ENCODE measurements around the gene SYNPO2.
A peak's percentile ranks its signal among the peaks of the same experiment; 100 is the strongest.

Gene SYNPO2

DNA sequence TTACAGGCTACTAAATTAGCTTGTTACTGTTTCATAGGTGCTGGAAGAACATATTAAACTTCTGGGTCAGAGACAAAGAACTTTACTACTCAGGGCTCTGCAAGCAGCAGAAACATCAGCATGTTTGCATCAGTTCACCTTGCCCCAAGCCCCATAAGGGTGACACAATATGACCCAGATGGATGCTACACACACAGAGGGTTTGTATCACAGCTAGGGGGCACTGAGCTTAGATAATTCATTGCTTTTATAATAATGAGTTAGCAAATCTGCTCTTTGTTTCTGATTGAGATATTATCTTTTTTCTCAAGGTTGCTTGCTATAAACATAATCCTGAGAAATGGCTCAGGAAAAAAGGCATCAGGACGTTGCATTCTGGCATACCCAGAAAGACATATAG lies 4.8 kb upstream of the SYNPO2 start:
- DNase-seq, result no peak

DNA sequence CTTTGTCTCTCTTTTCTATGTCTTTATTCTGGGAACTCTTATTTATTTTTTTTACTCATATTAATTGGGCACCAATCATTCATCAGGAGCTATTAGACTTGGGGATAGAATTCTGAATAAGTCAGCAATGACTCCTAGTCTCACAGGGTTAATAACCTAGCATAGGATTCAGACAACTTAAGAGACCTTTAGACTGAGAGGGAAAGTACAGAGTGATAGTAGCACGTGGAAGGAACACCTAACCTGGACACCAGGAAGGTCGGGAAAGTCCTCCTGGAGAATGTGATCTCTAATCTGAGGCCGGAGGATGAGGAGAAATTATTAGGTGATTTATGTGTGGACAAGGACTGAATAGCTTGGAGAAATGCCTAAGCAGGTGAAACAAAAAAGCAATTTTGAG lies 3.9 kb upstream of the SYNPO2 start:
- DNase-seq, result no peak

DNA sequence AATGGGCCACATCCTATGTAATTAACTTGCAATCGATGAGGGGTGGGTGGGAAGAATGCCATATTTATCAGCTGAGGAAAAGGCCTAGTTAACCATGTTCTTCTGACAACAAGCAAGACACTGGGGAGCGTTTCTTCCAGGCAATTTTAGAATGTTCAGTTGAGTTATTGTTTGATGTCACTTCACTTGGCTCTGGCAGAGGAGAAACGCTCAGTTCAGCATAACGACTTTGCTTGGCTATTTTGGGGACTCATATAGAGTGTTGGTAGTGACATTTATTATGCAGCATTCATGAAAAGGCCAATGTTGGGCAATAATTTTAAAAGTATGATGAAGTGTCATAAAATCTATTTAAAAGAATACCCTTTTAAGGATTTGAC lies 648 bp downstream of the SYNPO2 start:
- no peak for DNase-seq

DNA sequence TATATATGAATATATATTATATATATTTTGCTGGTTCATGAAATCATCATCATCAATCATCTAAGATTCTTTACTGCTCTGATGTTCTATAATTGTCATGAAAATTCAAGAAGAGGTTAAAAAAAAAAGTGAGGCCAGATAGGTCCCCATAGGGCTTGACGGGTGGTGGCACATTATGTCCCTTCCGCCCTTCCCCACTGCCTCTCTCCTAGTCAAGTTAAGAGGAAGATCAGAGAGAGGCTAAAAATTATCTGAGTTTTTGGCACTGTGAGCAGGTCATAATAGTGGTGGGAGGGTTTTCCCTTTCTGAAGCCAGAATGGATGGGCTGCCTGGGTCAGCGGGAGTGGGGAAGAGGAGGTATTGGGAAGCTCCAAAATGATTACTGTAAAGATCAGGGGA lies 5.4 kb downstream of the SYNPO2 start:
- DNase-seq, result no peak

DNA sequence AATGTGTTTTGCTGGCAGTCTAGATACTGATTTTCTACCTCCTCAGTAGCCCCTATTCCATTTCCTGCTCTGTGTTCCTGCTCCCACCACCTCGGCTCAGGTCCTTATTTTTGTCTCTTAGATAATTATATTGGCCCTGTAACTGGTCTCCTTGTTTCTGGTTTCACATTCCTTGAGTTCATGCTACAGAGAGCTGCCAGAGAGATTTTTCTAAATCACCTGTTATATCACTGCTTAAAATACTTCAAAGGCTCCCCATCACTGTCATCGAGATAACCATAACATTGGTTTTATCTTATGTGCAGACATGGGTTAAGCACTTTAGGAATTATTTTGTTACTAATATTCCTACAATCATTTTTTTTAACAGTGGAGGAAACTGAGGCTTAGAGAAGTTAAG lies 9.6 kb downstream of the SYNPO2 start:
- DNase-seq, result no peak

DNA sequence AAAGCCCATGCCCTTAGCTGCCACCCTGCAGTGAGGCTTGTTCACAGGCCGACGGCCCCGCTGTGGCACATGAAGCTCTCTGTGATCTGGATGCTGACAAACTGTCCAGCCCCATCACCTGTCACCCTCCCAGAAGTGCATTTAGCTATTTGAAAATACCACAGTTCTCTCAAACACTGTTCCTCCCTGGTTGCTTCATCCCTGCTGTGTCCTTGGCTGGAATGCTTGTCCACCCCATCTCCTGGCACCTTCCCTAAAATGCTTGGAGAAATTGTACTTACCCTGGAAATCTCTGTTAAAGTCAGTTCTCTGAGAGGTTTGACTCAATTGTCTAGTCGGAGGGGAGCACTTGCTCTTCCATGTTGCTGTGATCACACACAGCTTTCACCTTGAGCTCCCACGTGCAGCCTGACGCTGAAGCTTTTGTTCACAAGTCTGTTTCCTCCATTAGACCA lies 10.1 kb downstream of the SYNPO2 start:
- no peak for DNase-seq

DNA sequence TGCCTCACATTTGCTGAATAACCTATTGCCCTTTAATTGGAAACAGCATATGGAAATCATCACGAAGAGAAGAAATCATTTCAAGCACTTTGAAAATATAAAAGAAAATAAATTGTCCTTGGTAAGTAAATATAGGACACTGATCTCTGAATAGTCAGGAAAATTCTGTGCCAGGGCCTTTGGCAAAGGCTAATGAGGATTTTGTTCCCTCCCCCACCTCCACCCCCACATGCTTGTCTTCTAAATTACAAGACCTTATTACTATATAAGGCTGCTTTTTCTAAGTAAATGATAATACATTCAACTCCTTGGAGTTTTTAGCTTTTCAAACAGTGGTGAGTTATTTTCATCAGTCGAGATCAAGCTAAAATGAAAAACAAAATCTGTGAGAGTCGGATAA lies 15.8 kb downstream of the SYNPO2 start:
- no peak for DNase-seq

DNA sequence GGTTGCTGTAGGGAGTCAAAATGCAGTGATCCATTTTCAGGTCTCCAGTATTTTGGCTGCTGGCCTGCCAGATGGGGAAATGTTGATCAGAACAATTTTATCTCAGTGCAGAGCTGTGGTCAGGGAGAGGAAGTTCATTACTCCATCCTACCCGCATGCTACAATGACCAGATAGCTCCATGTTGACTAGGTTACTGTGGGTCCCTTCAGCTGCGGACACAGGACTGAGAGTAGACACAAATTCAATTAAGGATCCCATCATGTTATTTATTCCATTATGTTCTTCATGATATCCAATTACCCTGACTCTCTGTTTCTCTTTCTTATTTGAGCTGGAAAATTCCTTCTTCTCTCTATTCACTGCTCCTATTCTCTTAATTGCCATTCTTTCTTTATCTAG lies 16.3 kb downstream of the SYNPO2 start:
- DNase-seq, result peak; percentile 75

DNA sequence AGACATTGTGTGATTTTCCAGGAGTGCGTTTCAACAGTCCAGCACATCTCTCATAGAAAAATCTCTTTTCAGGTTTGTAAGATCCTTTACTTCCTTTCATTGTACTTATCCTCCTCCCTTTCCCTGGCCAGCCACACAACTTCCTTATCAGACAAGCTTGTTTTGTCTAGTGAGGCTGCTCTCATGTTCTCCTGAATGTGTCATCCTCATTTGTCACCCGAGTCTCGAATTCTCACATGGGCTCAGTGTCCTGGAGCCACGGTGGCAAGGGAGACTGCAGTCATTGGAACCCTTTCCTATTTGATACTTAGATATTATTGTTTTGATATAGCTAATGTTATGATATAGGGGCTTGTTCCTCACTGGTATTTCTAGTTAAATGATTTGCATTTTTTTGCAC lies 16.9 kb downstream of the SYNPO2 start:
- peak; percentile 67 for DNase-seq

DNA sequence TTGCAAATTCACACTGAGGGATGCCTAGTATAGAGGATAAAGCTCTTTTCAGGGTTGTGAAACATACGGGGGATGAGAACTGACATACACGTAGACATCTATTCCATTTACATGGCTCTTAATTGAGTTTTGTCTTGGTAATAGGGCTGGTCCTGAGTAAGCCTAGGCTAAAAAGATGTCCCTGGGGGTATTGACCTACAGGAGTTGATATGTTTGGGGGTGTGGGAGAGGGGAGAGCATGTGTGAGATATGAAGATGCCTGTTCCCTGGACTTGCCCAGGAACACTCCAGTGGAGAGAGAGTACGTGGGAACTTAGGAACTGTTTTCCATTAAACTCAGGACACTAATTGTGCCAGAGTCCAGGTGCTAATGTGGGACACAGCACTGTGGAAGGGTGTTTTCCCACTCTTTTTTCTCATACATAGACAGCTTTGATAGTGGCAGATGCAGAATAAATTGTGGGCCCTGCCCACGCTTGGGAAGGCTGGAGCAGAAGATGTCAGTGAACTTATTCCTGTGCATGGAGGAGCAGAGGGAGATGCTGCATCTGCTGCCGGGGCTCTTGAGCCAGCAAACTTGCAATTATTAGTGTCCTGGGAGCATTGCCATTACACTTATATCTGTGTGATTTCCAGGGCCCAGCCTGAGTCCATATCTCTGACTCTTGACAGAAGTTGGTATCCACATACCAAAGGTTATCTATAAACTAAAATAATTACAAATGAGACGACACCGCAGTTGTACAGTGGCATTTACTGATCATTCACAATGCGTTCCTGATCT lies 20.7 kb downstream of the SYNPO2 start:
- no peak for DNase-seq

DNA sequence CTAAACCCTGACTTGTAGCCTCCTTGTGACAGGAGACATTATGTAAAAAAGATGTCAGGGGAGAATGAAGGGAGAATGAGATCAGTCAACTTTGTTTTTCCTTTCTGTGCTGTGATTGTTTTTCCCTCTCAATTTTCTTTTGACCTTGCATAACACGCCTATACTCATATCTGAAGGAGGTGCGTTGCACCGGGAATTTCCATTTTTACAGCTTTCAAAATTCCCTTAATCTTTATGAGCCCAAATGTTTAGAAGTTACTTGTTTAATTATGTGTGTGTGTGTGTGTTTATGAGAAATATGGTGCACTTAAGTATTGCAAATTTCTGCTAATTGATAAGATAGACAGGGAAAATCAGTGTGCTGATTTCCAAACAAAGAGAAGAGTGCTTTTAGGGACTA lies 21.6 kb downstream of the SYNPO2 start:
- DNase-seq, result no peak

DNA sequence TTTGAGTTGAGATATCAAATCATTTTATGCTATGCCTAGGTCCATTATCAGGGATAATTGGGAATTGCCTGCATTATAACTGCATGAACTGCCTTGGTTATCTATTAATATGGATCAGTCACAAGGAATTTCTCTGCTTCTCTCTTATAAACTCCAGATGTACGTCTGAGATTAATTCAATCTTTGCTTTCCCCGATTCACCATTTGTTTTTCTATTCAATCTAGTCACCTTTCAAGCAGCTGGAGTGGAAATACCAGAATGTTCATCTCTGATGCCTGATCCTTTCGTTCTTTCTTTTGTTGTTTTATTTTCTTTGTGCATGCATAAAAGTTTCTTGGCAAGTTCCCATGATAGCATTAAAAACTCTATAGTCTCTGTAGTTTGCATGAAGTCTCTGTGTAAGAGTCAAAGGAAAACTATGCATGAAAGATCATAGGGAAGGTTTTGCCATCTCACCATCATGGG lies 22.6 kb downstream of the SYNPO2 start:
- DNase-seq, result no peak

DNA sequence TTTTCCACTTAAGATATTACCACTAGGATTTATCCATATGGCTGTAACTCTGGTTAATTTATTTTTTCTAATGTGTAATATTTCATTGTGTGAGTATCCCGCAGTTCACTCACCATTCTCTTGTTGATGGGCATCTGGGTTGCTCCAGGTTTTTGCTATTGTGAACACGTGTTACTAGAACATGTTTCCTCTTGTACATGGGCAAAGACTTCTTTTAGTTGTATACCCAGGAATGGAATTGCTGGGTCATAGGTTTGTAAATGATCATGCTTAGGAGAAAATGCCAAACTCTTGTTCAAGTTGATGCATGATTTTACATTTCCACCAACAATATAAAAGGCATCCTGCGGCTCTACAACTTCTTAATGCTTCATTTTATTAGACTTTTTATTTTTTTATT lies 26.8 kb downstream of the SYNPO2 start:
- no peak for DNase-seq

DNA sequence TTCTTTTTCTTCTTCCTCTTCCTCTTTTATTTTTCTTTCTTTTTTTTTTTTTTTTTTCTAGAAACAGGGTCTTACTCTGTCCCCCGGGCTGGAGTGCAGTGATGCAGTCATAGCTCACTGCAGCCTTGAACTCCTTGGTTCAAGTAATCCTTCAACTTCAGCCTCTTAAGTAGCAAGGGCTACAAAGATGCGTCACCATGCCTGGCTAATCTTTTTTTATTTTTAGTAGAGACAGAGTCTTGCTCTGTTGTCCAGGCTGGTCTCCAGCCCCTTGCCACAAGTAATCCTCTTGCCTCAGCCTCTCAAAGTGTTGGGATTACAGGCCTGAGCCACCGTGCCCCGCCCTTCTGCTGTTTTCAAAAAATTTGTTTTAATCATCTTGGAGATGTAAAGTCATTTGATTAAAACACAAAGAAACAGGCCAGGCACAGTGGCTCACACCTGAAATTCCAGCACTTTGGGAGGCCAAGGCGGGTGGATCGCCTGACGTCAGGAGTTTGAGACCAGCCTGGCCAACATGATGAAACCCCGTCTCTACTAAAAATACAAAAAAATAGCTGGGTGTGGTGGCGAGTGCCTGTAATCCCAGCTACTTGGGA lies 28.1 kb downstream of the SYNPO2 start:
- peak; percentile 46 for DNase-seq

DNA sequence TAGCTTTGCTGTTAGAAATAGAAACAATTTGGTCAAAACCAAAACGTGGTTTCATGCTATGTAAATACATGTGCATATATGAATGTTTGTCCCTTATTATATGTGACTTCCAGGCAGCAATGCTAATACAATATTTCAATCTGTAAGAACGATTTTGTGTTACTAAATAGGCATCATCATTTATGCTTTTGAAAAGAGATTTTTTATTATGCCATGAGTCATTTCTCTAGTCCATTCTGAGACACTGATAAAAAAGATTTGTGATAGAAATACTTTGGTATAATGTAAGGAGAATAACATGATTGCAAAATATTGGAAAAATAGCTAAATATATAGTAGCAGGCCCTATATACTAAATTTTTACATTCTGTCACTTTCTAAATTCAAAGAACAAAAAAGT lies 28.9 kb downstream of the SYNPO2 start:
- DNase-seq, result no peak

DNA sequence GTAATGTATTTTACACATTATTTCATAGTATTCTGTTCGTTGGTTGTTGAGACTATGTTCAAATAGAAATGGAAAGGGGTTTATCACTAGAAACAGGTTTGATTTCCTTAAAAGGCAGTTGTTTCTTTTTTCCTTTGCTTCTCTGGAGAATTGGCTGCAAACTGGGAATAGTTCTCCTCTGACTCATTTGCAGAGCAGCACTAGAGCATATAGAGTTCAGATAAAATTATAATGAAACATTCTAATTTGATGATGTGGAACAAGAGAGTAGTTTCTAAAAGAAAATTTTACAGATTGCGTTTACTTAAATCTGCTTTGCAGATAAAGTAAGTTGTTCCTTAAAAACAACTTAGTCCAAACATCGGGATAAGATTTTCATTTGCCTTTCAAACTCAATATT lies 29.7 kb downstream of the SYNPO2 start:
- no peak for DNase-seq

DNA sequence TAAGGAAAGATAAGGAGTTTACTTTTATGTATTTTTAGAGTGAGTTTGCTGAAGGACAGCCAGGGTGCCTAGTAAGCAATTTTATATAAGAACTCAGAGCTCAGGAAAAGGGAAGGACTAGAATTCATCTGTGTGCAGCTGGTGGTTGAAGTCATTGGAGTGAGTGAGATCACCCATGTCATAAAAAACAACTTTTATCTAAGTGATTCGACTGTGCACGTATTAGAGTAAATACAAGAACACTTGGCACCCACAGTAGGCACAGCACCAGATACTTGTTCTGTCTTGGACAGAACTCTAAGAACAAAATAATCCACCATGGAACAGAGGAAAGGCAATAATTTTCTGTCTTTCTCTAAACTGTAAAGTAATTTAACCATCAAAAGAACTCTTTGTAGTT lies 31.6 kb downstream of the SYNPO2 start:
- no peak for DNase-seq

DNA sequence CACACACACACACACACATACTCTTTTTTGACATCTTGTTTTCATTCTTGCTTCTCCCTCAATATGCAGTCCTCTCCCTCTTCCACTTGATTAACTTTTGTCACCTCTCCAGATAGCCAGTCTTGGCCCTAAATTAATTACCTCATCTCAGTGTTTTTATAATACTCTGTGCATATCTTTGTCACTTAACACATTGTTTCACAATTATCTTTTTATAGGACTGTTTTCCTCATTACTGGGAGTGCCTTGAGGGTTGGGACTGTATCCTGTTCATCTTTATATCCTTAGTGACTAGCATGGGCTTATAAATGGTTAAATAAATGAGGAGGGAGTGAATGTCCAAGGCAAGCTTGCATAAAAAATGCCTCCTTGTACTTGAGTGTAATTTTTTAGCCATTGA lies 33.1 kb downstream of the SYNPO2 start:
- no peak for DNase-seq

DNA sequence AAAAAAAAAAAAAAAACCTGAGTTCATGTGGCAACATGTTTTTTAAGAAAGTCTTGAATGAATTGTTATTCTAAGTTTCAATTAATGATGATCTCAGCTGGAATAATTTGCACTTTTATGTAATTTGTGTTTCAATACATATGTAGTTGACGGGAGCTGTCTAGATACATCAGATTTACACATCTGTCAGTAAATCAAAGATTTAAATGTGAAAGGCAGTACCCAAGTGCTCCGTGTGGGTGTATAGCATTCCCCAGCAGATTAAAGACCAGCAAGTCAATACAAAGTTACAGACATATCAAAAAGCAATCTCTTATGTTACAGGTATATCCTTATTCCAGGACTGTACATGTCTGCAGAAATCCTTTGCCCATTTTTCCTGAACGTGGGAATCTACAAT lies 35.2 kb downstream of the SYNPO2 start:
- DNase-seq, result no peak

DNA sequence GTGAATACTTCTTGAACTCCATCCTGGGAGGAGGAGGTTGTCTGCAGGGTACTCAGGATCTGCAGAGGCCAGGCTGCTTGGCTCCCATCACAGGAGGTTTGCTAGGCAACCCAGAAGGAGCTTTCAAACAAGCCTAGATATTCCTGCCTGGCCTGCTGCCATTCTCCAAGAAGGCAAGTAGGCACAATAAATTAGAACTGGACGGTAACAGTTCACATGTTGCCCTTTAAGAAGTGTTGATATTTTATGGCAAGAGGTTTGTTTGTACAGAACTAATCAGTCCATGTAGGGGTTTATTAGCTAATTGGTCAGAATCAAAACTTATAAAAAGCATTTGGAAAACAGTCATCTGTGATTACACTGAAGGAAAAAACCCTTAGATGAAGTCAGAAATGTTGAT lies 39.3 kb downstream of the SYNPO2 start:
- DNase-seq, result no peak

DNA sequence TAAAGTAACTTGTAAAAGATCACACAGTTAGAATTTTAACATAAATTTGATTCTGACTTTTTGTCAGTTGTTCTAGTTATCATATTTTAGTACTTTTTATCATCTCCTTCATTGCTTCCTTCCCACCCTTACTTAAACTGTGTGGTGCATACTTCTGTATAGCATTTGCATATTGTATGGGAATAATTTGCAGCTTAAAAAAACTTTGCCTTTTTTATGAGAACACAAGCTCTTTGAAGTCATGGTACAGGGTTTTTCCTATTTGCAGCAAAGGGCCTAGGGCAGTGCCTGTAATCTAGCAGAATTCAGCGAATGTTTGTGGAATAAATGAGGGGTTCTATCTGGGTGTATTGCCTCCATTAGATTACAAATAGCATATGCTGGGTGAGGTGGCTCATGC lies 41.6 kb downstream of the SYNPO2 start:
- DNase-seq, result no peak

DNA sequence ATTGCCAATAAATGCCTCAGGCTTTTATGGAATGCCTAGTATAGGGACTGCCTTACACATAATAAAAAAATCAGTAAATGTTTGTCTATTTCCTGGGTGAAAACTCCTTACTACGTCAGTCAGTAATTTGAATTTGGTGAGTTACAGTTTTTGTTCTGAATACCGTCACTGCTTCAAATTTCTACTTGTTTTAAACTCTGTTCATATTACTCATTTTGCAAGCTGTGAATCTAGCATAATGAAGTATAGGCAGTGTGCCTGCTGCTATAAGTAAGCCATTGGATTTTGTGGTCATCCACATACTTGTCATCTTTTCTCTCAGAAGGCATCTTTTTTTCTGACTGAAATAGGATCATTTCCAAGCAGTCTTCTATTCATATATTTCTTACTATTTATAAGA lies 43.1 kb downstream of the SYNPO2 start:
- no peak for DNase-seq

DNA sequence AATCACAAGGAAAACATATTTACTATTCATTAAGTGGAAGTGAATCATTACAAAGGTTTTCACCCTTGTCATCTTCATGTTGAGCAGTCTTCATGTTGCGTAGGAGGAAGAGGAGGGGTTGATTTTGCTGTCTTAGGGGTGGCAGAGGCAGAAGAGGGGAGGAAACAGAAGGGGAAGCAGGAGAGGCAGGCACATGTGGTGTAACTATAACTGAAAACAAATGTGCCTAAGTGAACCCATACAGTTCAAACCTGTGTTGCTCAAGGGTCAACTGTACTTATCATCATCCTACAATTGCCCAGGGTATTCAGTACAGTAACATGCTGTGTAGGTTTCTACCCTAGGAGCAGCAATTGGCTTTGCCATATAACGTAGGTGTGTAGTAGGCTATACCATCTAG lies 47.2 kb downstream of the SYNPO2 start:
- DNase-seq, result peak; percentile 88

DNA sequence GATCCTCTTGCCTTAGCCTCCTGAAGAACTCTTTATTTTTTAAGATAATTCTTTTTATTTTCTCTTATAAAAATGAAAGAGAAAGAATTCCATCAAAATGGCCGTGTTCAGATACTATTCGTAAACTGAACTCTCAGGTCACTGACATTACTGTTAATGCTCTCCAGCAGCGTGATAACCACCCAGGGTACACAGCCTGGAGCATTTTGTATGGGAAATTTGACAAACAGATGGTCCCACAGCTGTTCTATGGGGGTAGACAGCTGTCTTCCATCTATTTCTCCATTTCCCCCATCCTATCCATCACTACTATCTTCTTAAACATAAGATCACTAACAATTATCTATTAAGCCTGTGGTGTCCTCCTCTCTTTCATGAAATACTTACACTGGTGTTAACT lies 47.8 kb downstream of the SYNPO2 start:
- no peak for DNase-seq
